ENCODE data around the gene ALDH1A2.
A peak's percentile ranks its signal among the peaks of the same experiment; 100 is the strongest.
"Not testable (repeated sequence)": the region's sequence is repeated elsewhere in the genome, so short reads cannot be mapped to it uniquely, and the experiment has no call there.

ALDH1A2 gene

GRCh38 chr15:58081456-58081855, 15.9 kb upstream of the ALDH1A2 start:
- no peak for DNase-seq (ENCODE audit: low spot score)
- no peak for TF ChIP-seq CTCF (IDR thresholded peaks at IDR 0.05; ENCODE audit: extremely low read depth, missing control alignments)

- DNase-seq (ENCODE audit: low spot score) = not testable (repeated sequence)
These were observed 15.4 kb upstream of the ALDH1A2 start for GRCh38 chr15:58080959-58081358.

- no peak for DNase-seq (ENCODE audit: low spot score)
- no peak for TF ChIP-seq CTCF (IDR thresholded peaks at IDR 0.05; ENCODE audit: extremely low read depth, missing control alignments)
These were observed 14.9 kb upstream of the ALDH1A2 start for GRCh38 chr15:58080398-58080797.

- no peak for DNase-seq (ENCODE audit: low spot score)
- TF ChIP-seq CTCF (IDR thresholded peaks at IDR 0.05; ENCODE audit: extremely low read depth, missing control alignments) = no peak
These were observed 13.1 kb upstream of the ALDH1A2 start for GRCh38 chr15:58078591-58078990.

GRCh38 chr15:58077427-58077826, 11.9 kb upstream of the ALDH1A2 start:
- no peak for DNase-seq (ENCODE audit: low spot score)
- no peak for TF ChIP-seq CTCF (IDR thresholded peaks at IDR 0.05; ENCODE audit: extremely low read depth, missing control alignments)

- no peak for DNase-seq (ENCODE audit: low spot score)
- no peak for TF ChIP-seq CTCF (IDR thresholded peaks at IDR 0.05; ENCODE audit: extremely low read depth, missing control alignments)
These were observed 8.9 kb upstream of the ALDH1A2 start for GRCh38 chr15:58074452-58074851.

GRCh38 chr15:58070801-58071418, 5.4 kb upstream of the ALDH1A2 start:
- TF ChIP-seq CTCF (IDR thresholded peaks at IDR 0.05; ENCODE audit: extremely low read depth, missing control alignments) = peak; percentile 52
- peak; percentile 37 for DNase-seq (ENCODE audit: low spot score)

- TF ChIP-seq CTCF (IDR thresholded peaks at IDR 0.05; ENCODE audit: extremely low read depth, missing control alignments) = no peak
- no peak for DNase-seq (ENCODE audit: low spot score)
These were observed 3.5 kb upstream of the ALDH1A2 start for GRCh38 chr15:58069008-58069407.
